CD4-positive, alpha-beta T cell treated with Interleukin-1 beta for 1 hour (primary cell): Measurements from ENCODE around the gene COPB1.

Experiments used
- DNase-seq, 2 donors: peaks; one replicate each; pipeline ENCODE4 v3.0.0-alpha.2; 2020 to 2022

Gene COPB1

DNA sequence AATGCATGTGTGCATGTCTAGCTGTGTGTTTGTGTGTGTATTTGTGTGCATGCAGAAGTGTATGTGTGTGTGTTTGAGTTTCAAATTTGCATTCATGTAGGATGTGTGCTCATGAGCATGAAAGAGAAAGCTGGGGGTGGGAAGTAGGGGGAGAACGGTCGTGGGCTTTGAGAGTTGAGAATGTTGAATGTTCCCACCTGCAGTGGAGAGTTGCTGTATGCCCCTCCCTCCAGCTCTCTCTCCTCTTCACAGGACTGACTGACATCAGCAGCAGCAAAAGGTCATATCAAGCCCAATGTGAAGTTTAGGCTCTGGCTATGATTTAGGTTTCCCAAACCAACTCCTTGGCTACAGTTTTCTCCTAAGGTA is 76.8 kb downstream of the COPB1 start:
- no peak for DNase-seq

DNA sequence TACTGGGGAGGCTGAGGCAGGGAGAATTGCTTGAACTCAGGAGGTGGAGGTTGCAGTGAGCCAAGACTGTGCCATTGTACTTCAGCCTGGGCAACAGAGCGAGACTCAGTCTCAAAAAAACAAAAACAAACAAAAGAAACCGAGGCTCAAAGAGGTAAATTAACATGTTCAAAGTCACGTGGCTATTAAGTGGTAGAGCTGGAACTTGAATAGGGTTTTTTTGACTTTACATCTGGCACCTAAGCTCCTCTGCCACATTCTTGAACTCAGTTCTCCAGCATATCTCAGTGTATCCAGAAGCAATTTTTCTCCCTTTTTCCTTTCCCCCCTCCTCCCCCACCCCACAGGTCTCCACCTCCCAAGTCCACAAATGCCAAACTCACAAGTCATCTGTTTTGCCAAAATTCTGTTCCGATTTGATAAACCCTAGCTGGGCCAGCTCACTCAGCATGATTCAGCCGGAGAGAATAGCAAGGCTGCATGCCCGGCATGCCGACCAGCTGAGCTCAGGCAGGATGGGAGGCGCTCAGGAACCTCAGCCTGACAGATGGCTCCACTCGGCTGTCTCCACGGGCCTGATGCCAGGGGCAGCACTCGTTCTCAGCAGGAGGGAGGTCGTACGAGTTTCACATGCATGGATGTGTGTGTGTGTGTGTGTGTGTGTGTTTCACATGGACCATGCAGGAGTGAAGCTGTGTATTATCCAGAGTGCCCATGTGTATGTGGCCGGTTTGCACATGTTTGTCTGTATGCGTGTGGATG is 77.4 kb downstream of the COPB1 start:
- DNase-seq: no peak

DNA sequence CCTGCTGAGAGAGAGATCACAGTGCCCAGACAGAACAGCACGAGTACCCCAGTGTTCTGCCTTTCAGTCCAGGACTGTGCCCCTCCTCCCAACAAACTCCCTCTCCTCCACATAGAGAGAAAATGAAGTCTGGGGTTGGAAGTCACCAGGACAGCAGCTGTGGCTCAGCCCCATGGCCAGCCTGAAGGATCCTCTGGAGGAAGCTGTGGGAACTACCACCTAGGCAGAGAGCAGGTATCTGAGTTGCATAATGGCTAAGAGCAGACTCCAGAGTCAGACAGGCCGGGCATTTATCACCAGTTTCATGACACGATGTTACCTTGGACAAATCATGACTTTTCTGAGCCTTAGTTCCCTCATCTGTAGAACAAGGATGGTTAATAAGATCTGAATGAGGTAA is 79.4 kb downstream of the COPB1 start:
- DNase-seq: no peak

DNA sequence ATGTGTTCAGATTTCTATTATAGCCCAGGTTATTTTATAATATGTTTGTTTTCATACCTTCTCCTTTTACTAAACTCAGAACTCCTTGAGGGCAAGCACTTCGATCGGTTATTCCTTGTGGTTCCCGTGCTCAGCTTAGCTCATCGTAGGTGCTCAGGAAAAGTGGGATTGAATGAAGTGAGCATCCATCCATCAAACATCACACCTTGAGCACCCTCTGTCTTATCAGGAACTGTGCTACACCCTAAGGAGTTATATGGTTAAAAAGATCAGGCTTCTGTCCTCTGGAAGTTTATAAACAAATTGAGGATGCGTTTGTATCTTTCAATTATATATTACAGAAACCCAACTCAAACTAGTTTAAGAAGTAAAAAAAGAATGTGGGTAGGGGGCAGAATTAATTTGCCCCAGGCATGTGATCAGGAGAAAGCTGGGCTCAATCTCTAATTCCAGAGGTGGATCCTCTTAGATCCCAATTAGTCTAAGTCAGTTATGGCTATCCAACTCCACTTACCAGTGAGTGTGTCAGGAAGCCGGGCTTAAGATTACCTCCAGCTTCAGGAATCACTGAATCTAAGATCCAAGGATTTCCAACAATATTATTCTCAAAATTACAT is 80.7 kb downstream of the COPB1 start:
- DNase-seq: no peak

DNA sequence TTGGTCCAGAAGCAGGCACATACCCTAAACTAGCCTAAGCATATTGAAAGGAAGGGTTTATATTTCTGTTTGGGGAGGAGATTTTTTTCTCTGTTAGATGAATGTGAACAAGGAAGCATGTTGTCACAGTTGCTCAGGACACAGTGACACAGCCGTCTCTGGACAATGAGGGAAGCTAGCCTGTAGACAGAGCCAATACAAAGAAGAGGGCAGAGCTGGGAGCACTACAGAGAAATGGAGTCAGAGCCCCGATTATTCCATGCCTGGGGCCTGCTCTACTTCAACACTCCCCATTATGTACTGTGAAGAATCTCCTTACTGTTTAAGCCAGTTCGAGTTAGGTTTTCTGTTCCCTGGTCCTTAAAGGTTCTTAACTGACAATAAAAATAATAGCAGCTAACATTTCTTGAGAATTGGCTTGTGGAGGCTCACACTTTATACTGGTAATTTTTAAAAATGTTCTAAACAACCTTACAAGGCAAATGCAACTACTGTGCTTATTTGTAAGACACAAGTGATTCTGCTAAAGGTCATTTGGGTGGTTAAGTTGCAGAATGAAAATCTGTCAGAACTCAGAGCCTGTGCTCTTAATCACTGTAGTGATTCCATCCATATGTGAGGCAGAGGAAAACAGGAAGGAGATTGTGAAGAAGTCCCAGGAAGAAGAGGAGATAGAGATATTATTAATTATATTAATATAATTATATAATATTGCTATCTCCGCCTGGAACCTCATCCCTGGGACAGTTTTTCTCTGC is 81.8 kb downstream of the COPB1 start:
- DNase-seq: no peak

DNA sequence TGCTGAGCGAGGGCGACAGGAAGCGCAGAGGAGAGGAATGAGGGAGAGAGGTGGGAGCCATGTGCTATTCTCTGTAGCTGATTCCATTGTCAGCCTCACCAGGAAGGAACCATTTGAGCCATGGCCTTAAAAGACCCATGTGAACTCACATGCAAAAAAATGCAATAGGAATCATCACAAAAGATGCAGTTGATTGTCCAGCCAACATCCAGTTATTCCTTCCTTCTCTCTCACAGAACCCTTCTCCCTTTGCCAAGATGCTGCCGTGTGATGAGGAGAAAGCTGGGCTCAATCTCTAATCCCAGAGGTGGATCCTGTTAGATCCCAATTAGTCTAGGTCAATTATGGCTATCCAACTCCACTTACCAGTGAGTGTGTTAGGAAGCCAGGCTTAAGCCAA is 82.4 kb downstream of the COPB1 start:
- DNase-seq: no peak

DNA sequence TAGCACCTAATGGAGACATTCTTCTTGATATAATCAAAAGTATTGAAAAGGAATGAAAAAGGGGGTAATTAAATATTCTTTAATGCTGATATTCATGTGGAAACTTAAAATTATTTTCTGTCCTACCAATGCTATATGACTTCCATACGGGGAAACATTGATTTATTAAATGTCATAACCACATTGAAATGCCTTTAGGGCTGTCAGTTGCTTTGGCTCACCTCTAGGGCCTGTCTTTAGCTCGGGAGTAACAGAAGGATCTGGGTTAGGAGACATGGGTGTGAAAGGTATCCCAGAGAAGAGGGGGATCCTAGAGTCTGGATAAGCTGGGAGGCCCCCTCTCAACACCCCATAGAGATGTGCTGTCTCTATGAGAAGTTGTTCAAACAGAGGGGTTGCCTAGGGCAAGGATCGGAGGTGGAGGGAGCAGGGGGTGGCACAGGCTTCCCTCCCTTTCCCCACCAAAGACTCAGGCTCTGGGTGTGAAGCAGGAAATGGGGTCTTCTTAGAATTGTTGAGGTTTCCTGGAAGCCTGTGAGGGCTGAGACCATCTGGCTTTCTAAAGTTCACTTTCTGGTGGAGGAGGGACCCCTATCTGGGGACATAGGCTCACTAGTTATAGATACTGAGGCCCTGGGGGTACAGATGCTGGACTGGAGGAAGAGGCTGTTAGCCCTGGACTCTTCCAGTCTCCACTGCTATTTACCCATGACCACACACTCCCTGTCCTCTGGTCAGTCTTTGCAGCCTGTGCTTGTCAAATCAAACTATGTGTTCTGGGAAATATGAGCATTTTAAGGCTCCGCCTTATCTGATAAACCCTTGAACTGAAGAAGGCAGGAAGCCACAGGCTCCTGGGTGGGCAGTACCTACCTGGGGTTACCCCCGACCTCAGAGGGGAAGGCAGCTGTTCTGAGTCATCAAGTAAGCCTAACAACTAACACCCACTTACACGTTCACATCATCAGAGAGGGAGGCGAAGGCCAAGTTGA is 84.8 kb downstream of the COPB1 start:
- peak; percentile 70 to 75 for DNase-seq

DNA sequence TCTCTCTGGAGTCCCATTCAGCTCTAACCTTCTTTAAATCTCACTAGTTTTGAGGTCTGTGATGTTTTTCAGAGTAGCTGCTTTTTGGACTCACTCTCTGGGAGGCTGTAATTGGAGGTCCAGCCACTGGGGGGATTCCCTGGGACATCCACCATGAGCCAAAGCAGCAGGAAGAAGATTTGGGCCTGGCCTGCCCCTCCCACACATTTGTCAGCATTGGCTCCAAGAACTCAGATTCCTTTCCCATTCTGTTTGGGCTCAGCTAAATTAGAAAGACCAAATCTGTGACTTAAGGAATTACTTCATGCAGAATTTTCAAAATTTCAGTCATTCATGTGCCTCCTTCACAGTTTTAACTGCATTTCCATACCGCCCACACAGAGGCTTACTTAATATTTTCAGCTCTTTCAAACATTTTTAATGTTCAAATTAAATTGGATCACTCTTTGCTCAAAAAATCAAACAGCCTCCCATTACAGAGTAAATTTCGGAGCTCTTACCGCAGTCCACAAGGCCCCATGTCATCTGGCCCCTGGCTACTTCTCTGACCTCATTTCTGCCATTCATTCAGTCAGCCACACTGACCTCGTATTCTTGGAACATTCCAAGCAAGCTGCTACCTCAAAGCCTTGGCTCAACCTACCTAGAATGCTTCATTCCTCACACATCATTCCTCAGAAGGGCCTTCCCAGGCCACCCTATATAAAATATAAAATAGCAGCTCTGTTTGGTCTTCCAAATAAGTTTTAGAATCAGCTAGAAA is 86.1 kb downstream of the COPB1 start:
- DNase-seq: no peak

DNA sequence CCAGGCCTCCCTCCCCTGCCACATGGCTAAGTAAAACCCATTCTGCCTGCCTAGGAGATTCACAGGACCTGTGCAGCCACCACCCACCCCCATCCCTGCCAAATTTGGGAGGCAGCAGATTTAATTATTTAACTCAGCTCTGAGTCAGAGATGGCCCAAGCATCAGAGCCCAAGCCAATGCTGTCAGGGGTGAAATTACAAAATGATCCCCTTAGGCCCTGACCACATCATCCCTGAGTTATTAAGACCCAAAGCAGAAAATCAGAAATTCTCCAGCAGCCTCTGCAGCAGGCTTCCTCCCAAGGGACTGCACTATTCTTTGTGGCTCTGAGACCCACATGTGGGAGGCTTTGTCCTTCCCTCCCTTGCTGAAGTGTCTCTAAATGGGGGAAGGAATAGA is 87.8 kb downstream of the COPB1 start:
- no peak for DNase-seq

DNA sequence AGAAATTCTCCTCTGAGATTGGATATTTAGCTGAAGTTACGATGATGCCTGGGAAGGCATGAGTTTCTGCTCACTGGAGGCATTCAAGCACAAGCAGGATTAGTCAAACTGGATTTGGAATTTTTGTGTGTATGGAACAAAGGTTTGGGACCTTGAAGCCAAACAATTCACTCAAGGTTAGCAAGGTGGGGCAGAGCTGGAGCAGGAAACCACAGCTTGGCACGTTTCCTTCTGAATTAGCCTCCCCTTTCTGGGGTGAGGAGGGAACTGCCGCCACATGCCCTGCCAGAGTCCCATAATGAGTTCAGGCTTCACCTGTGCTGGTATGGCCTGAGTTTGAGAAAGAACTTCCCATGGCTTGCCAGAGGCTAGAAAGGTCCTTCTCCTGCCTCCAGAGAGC is 89.7 kb downstream of the COPB1 start:
- no peak for DNase-seq

DNA sequence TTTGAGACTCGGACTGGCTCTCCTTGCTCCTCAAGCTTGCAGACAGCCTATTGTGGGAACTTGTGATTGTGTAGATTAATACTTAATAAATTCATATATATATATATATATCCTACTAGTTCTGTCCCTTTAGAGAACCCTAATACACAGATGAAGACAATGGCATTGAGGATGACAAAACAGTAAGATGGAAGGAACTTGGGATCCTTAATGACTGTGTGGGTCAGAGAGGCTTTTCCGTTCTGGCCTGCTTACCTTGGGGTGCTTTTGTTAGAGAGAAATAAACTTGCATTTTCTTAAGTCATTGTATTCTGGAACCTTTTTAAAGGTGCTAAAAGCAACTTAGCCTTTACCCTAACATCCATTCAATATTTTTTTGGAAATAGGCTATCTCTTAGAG is 91.0 kb downstream of the COPB1 start:
- DNase-seq: no peak
